ENCODE measurements around the gene MRPL17.

The MRPL17 gene

GRCh38 chr11:6682936-6683861, at the start of gene MRPL17:
Gene MRPL17, minus strand, starts transcription at chr11:6683340. Its CDS starts 44 bp downstream, at chr11:6683296.
- peak within 1 kb of the TSS; percentile 68 for H2AFZ ChIP-seq (ENCODE audit: low read length)
- no peaks in the 10 kb centered on the region for H3F3A ChIP-seq (ENCODE audit: insufficient read depth, low read length)
- H3K9ac ChIP-seq (ENCODE audit: low read length): peak within 1 kb of the TSS; percentile 94
- H3K79me2 ChIP-seq (ENCODE audit: insufficient read depth, low read length): peaks cover 20% of the 10 kb centered on the region
- H3K4me1 ChIP-seq (ENCODE audit: insufficient read depth, low read length, severe bottlenecking): peaks cover 21% of the 10 kb centered on the region
- H3K9me3 ChIP-seq (ENCODE audit: low read length): no peaks in the 10 kb centered on the region
- peaks cover 32% of the 10 kb centered on the region for H3K36me3 ChIP-seq (ENCODE audit: insufficient read depth, low read length)
- no peaks in the 10 kb centered on the region for H4K20me1 ChIP-seq (ENCODE audit: insufficient read depth, low read length)
- peak within 1 kb of the TSS; percentile 86 for H3K4me2 ChIP-seq (ENCODE audit: low read length)
- H3K9me2 ChIP-seq (ENCODE audit: low read depth, low read length): no peaks in the 10 kb centered on the region
- no peaks in the 10 kb centered on the region for H3K27me3 ChIP-seq (ENCODE audit: insufficient read depth, low read length)
- H3K4me3 ChIP-seq (ENCODE audit: low read depth, low read length, poor library complexity, severe bottlenecking): peak within 1 kb of the TSS; percentile 90
- H3K27ac ChIP-seq (ENCODE audit: low read depth, low read length, poor library complexity, severe bottlenecking): peak within 1 kb of the TSS; percentile 37
- no peak for TF ChIP-seq EZH2 (IDR thresholded peaks at IDR 0.05; ENCODE audit: borderline replicate concordance, low read length)
- TF ChIP-seq CTCF (IDR thresholded peaks at IDR 0.05; ENCODE audit: low read length): peak; percentile 86

GRCh38 chr11:6727971-6728760, 45.0 kb upstream of the MRPL17 start:
- no peaks in the 10 kb centered on the region for H3F3A ChIP-seq (ENCODE audit: insufficient read depth, low read length)
- no peak overlapping the region for H3K4me3 ChIP-seq (ENCODE audit: low read depth, low read length, poor library complexity, severe bottlenecking)
- no peak overlapping the region for H3K4me2 ChIP-seq (ENCODE audit: low read length)
- no peaks in the 10 kb centered on the region for H3K36me3 ChIP-seq (ENCODE audit: insufficient read depth, low read length)
- no peaks in the 10 kb centered on the region for H4K20me1 ChIP-seq (ENCODE audit: insufficient read depth, low read length)
- no peaks in the 10 kb centered on the region for H3K79me2 ChIP-seq (ENCODE audit: insufficient read depth, low read length)
- H3K4me1 ChIP-seq (ENCODE audit: insufficient read depth, low read length, severe bottlenecking): no peaks in the 10 kb centered on the region
- H3K27ac ChIP-seq (ENCODE audit: low read depth, low read length, poor library complexity, severe bottlenecking): no peak overlapping the region
- no peaks in the 10 kb centered on the region for H3K9me2 ChIP-seq (ENCODE audit: low read depth, low read length)
- no peak overlapping the region for H3K9ac ChIP-seq (ENCODE audit: low read length)
- H3K27me3 ChIP-seq (ENCODE audit: insufficient read depth, low read length): no peaks in the 10 kb centered on the region; the same call in 1 of the 2 replicates
- H3K9me3 ChIP-seq (ENCODE audit: low read length): no peaks in the 10 kb centered on the region
- H2AFZ ChIP-seq (ENCODE audit: low read length): no peak overlapping the region
- TF ChIP-seq CTCF (IDR thresholded peaks at IDR 0.05; ENCODE audit: low read length) (no peak), EZH2 (IDR thresholded peaks at IDR 0.05; ENCODE audit: borderline replicate concordance, low read length) (no peak)

DNA sequence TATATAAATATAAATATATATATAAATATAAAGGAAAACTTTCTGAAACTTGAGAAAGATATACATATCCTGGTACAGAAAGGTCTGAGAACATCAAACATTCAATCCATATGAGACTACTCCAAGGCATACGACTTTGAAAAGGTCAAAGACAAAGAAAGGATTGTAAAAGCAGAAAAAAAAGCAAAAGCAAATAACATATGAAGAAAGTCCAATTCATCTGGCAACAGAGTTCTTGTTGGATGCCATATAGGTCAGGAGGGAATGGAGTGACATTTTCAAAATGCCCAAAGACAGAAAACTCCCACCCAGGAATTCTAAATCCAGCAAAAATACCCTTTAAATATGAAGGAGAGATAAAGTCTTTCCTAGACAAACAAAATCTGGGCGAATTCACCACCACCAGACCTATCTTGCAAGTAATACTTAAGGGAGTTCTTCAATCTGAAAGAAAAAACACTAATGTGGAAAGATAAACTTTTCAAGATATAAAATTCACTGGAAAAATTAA, 42.3 kb upstream of the MRPL17 start:
- no peak overlapping the region for H2AFZ ChIP-seq (ENCODE audit: low read length)
- H3K4me1 ChIP-seq (ENCODE audit: insufficient read depth, low read length, severe bottlenecking): no peaks in the 10 kb centered on the region
- TF ChIP-seq EZH2 (IDR thresholded peaks at IDR 0.05; ENCODE audit: borderline replicate concordance, low read length) (no peak), CTCF (IDR thresholded peaks at IDR 0.05; ENCODE audit: low read length) (no peak)
- no peaks in the 10 kb centered on the region for H3K79me2 ChIP-seq (ENCODE audit: insufficient read depth, low read length)
- no peaks in the 10 kb centered on the region for H3F3A ChIP-seq (ENCODE audit: insufficient read depth, low read length)
- H3K4me2 ChIP-seq (ENCODE audit: low read length): no peak overlapping the region
- no peaks in the 10 kb centered on the region for H3K9me3 ChIP-seq (ENCODE audit: low read length)
- no peak overlapping the region for H3K27ac ChIP-seq (ENCODE audit: low read depth, low read length, poor library complexity, severe bottlenecking)
- no peaks in the 10 kb centered on the region for H3K9me2 ChIP-seq (ENCODE audit: low read depth, low read length)
- H3K4me3 ChIP-seq (ENCODE audit: low read depth, low read length, poor library complexity, severe bottlenecking): no peak overlapping the region
- H3K9ac ChIP-seq (ENCODE audit: low read length): no peak overlapping the region
- H3K27me3 ChIP-seq (ENCODE audit: insufficient read depth, low read length): no peaks in the 10 kb centered on the region; the same call in 1 of the 2 replicates
- no peaks in the 10 kb centered on the region for H3K36me3 ChIP-seq (ENCODE audit: insufficient read depth, low read length)
- H4K20me1 ChIP-seq (ENCODE audit: insufficient read depth, low read length): no peaks in the 10 kb centered on the region
